IMR-90 (cell line): Measurements from ENCODE around the gene SLFN12L. TPM values are rescaled to one million over a fixed set of nuclear protein-coding genes. Genes with fewer than 3 reads are reported as not detected.

Source experiments
- ATAC-seq: fragments of 200-7000 bp; cut with Tn5 transposase; 2 replicates; pipeline ENCODE4 v1.9.1; 2020; ENCODE audit warnings: low read depth, mild to moderate bottlenecking, moderate library complexity
- BruUV-seq: library from RNA; stranded (reverse); fragments of 400-500 nt; replicated peaks from 2 replicates; lab custom pipeline; 2021; lab: Mats Ljungman, UMichigan
- CTCF ChIA-PET: fragments of 300-600 bp; formaldehyde crosslinking; extraction: SDS; loops from one replicate; lab custom pipeline; 2021; ENCODE audit warnings: antibody characterized with exemption; lab: Yijun Ruan, JAX
- POLR2A ChIA-PET: fragments of 300-600 bp; sonication (Branson Sonifier 250); formaldehyde crosslinking; loops from one replicate; lab custom pipeline; 2022; ENCODE audit warnings: antibody characterized with exemption; ENCODE audit not compliant: unreplicated experiment; lab: Charles Lee
- DNase-seq: peaks from one replicate; pipeline ENCODE4 v3.0.0; 2013
- H2AFZ ChIP-seq: replicated peaks from 2 replicates; pipeline ENCODE3; 2013; ENCODE audit warnings: low read length, mild to moderate bottlenecking; ENCODE audit not compliant: poor library complexity
- H2AK5ac ChIP-seq: 2 replicates; pipeline ENCODE4 v1.6.1; 2013; ENCODE audit warnings: low read depth, low read length, inconsistent platforms
- H2AK9ac ChIP-seq: replicated peaks from 2 replicates; pipeline ENCODE3; 2013; ENCODE audit warnings: mild to moderate bottlenecking, low read depth, low read length, moderate library complexity; ENCODE audit not compliant: poor library complexity
- H2BK120ac ChIP-seq: 2 replicates; pipeline ENCODE4 v1.6.1; 2013; ENCODE audit warnings: low read depth, low read length, inconsistent platforms
- H2BK15ac ChIP-seq: 3 replicates; pipeline ENCODE4 v1.6.1; 2013; ENCODE audit warnings: low read depth, low read length, inconsistent platforms
- H2BK20ac ChIP-seq: 2 replicates; pipeline ENCODE4 v1.6.1; 2013; ENCODE audit warnings: low read depth, mild to moderate bottlenecking, inconsistent platforms, low read length, moderate library complexity
- H2BK5ac ChIP-seq: 2 replicates; pipeline ENCODE4 v1.6.1; 2013; ENCODE audit warnings: mild to moderate bottlenecking, low read depth, low read length, inconsistent platforms; ENCODE audit not compliant: poor library complexity, severe bottlenecking
- H3K14ac ChIP-seq: replicated peaks from 2 replicates; pipeline ENCODE4 v1.6.1; 2013; ENCODE audit warnings: low read depth, low read length, inconsistent platforms
- H3K18ac ChIP-seq: 2 replicates; pipeline ENCODE4 v1.6.1; 2013; ENCODE audit warnings: low read depth, low read length, control low read depth
- H3K23ac ChIP-seq: 2 replicates; pipeline ENCODE4 v1.6.1; 2013; ENCODE audit warnings: low read depth, low read length, inconsistent platforms
- H3K27ac ChIP-seq: 2 replicates; pipeline ENCODE4 v1.5.1; 2013; ENCODE audit warnings: mild to moderate bottlenecking, control low read depth, low read length; ENCODE audit not compliant: insufficient read depth
- H3K27me3 ChIP-seq: 2 replicates; pipeline ENCODE4 v1.6.1; 2013; ENCODE audit warnings: low read length; ENCODE audit not compliant: control insufficient read depth, insufficient read depth
- H3K36me3 ChIP-seq: 2 replicates; pipeline ENCODE4 v1.6.1; 2013; ENCODE audit warnings: low read length, mixed read lengths; ENCODE audit not compliant: control insufficient read depth, insufficient read depth
- H3K4ac ChIP-seq: 2 replicates; pipeline ENCODE4 v1.6.1; 2013; ENCODE audit warnings: low read depth, low read length, inconsistent platforms
- H3K4me1 ChIP-seq: 2 replicates; pipeline ENCODE4 v1.6.1; 2013; ENCODE audit warnings: low read length, mixed read lengths; ENCODE audit not compliant: control insufficient read depth, insufficient read depth
- H3K4me2 ChIP-seq: 2 replicates; pipeline ENCODE4 v1.6.1; 2013; ENCODE audit warnings: low read depth, mild to moderate bottlenecking, control low read depth, low read length, moderate library complexity
- H3K4me3 ChIP-seq: 2 replicates; pipeline ENCODE4 v1.5.1; 2013; ENCODE audit warnings: low read depth, mild to moderate bottlenecking, control low read depth, low read length, moderate library complexity; ENCODE audit not compliant: insufficient read depth
- H3K56ac ChIP-seq: 2 replicates; pipeline ENCODE4 v1.6.1; 2013; ENCODE audit warnings: low read length, inconsistent platforms; ENCODE audit not compliant: insufficient read depth; ENCODE audit errors: extremely low read depth
- H3K79me1 ChIP-seq, 2 experiments: 2 replicates each; pipeline ENCODE4 v1.6.1; 2013; ENCODE audit warnings: low read length in 2 of 2, inconsistent platforms in 1 of 2, low read depth in 1 of 2
- H3K9ac ChIP-seq: 2 replicates; pipeline ENCODE4 v1.6.1; 2013; ENCODE audit warnings: low read depth, low read length, control low read depth
- H3K9me1 ChIP-seq: 2 replicates; pipeline ENCODE4 v1.6.1; 2013; ENCODE audit warnings: low read length, inconsistent platforms; ENCODE audit not compliant: insufficient read depth
- H3K9me3 ChIP-seq: 2 replicates; pipeline ENCODE4 v1.6.1; 2013; ENCODE audit warnings: low read length; ENCODE audit not compliant: control insufficient read depth, insufficient read depth
- H4K20me1 ChIP-seq: 2 replicates; pipeline ENCODE4 v1.6.1; 2013; ENCODE audit warnings: low read length, inconsistent platforms; ENCODE audit not compliant: insufficient read depth
- H4K5ac ChIP-seq: 2 replicates; pipeline ENCODE4 v1.6.1; 2013; ENCODE audit warnings: mild to moderate bottlenecking, low read depth, low read length, control low read depth
- H4K8ac ChIP-seq, 2 experiments: 2 replicates each; pipeline ENCODE4 v1.6.1; 2013; ENCODE audit warnings: low read depth in 2 of 2, low read length in 2 of 2, control low read depth in 1 of 2, inconsistent platforms in 1 of 2
- H4K91ac ChIP-seq: 2 replicates; pipeline ENCODE4 v1.6.1; 2013; ENCODE audit warnings: low read depth, low read length, inconsistent platforms; ENCODE audit not compliant: insufficient read depth
- BHLHE40 ChIP-seq: fragments of 150-350 bp; IDR thresholded peaks from 2 replicates; pipeline ENCODE4 v1.6.1; 2016; ENCODE audit warnings: mild to moderate bottlenecking, low read depth, low read length
- CEBPB ChIP-seq: IDR thresholded peaks from 2 replicates; pipeline ENCODE4 v1.6.1; 2012; ENCODE audit warnings: low read depth, low read length, improper control_type of control experiment
- CHD1 ChIP-seq: IDR thresholded peaks from 2 replicates; pipeline ENCODE4 v1.6.1; 2012; ENCODE audit warnings: low read depth, low read length, improper control_type of control experiment
- CTCF ChIP-seq: conservative IDR thresholded peaks from 2 replicates; pipeline ENCODE4 v1.5.1; 2012; ENCODE audit warnings: mild to moderate bottlenecking, low read depth, low read length, improper control_type of control experiment
- ELK1 ChIP-seq: fragments of 150-350 bp; IDR thresholded peaks from 2 replicates; pipeline ENCODE4 v1.6.1; 2016; ENCODE audit warnings: low read depth, mild to moderate bottlenecking, low read length, moderate library complexity, borderline replicate concordance
- FOS ChIP-seq: fragments of 150-350 bp; IDR thresholded peaks from 2 replicates; pipeline ENCODE4 v1.6.1; 2016; ENCODE audit warnings: low read depth, low read length
- MAFK ChIP-seq: IDR thresholded peaks from 2 replicates; pipeline ENCODE4 v1.6.1; 2012; ENCODE audit warnings: low read depth, low read length, improper control_type of control experiment
- MAZ ChIP-seq: IDR thresholded peaks from 2 replicates; pipeline ENCODE4 v1.6.1; 2012; ENCODE audit warnings: low read depth, mild to moderate bottlenecking, low read length, improper control_type of control experiment, moderate library complexity, borderline replicate concordance
- MXI1 ChIP-seq: IDR thresholded peaks from 2 replicates; pipeline ENCODE4 v1.6.1; 2012; ENCODE audit warnings: low read depth, mild to moderate bottlenecking, low read length, moderate library complexity, borderline replicate concordance
- NFE2L2 ChIP-seq: fragments of 150-350 bp; IDR thresholded peaks from 2 replicates; pipeline ENCODE4 v1.6.1; 2016; ENCODE audit warnings: low read depth, mild to moderate bottlenecking, low read length
- POLR2A ChIP-seq: IDR thresholded peaks from 2 replicates; pipeline ENCODE4 v1.6.1; 2012; ENCODE audit warnings: mild to moderate bottlenecking, low read depth, low read length
- RAD21 ChIP-seq: IDR thresholded peaks from 2 replicates; pipeline ENCODE4 v1.6.1; 2012; ENCODE audit warnings: low read length, improper control_type of control experiment
- RCOR1 ChIP-seq: IDR thresholded peaks from 2 replicates; pipeline ENCODE4 v1.6.1; 2012; ENCODE audit warnings: mild to moderate bottlenecking, low read length, improper control_type of control experiment; ENCODE audit not compliant: insufficient replicate concordance
- RFX5 ChIP-seq: IDR thresholded peaks from 2 replicates; pipeline ENCODE4 v1.8.0; 2012; ENCODE audit warnings: low read depth, mild to moderate bottlenecking, low read length, moderate library complexity
- SMC3 ChIP-seq: fragments of 150-350 bp; IDR thresholded peaks from 2 replicates; pipeline ENCODE4 v1.6.1; 2016; ENCODE audit warnings: low read depth, mild to moderate bottlenecking, antibody characterized with exemption, low read length, moderate library complexity
- USF2 ChIP-seq: fragments of 150-350 bp; IDR thresholded peaks from 2 replicates; pipeline ENCODE4 v1.6.1; 2017; ENCODE audit warnings: mild to moderate bottlenecking, antibody characterized with exemption, low read length, low read depth
- WGBS, 2 experiments: methylation state at CpG; one replicate each; pipeline versions ENCODE4 v1.1.5 to v1.1.7; 2013; ENCODE audit warnings: missing lambda C conversion rate in 2 of 2; ENCODE audit not compliant: insufficient read length in 1 of 2; ENCODE audit errors: extremely low coverage in 2 of 2; 5-methylcytosine and 5-hydroxymethylcytosine counted together
- dilution Hi-C: fragments of 300-500 bp; cut with HindIII; formaldehyde crosslinking; loops from one replicate; pipeline ENCODE4 v1.14.3; 2018; ENCODE audit warnings: low sequenced_read_pairs; ENCODE audit not compliant: unreplicated experiment
- in situ Hi-C: fragments of 300-500 bp; cut with MboI; formaldehyde crosslinking; loops from 3 replicates; pipeline ENCODE4 v1.14.3; 2019; ENCODE audit warnings: low sequenced_read_pairs, inconsistent platforms, mixed read lengths
- intact Hi-C: fragments of 100-400 bp; cut with micrococcal nuclease; formaldehyde crosslinking; loops from 2 replicates; pipeline ENCODE4 v1.10.0; 2022
- polyA plus RNA-seq, 3 experiments: library from polyadenylated mRNA; depleted of rRNA; stranded (reverse); fragments of >200 nt; gene quantifications; 2 replicates each; pipeline ENCODE4 v1.2.3, GENCODE V29; 2012; ENCODE audit warnings: low replicate concordance in 1 of 3
- total RNA-seq: library from RNA; depleted of rRNA; stranded (reverse); fragments of >200 nt; gene quantifications from 2 replicates; pipeline ENCODE4 v1.2.3, GENCODE V29; 2012

The SLFN12L gene
- total and polyA plus RNA-seq, 2 of the 4 experiments (the other 2 are of a cell fraction): 0.18 TPM; not detected in 1

GRCh38 chr17:35546487-35546886, 9.0 kb upstream of the SLFN12L start:
- H2BK15ac ChIP-seq: no peak overlapping the region
- no peak overlapping the region for H4K8ac ChIP-seq
- no peak overlapping the region for H3K18ac ChIP-seq
- H3K27ac ChIP-seq: no peak overlapping the region
- intact Hi-C loops: loop anchor here (10.0 kb wide), 1 partner anchor 552 kb away; no protein-coding TSS in a partner anchor
- WGBS, 2 experiments: 29% methylated on average over 1 of the region's 1 CpG; no CpG with 5 or more reads in 1 of the 2 experiments
- H3K56ac ChIP-seq: no peak overlapping the region
- no peak overlapping the region for H3K4ac ChIP-seq
- H2AFZ ChIP-seq: no peak overlapping the region
- in situ Hi-C loops: loop anchor here (25.0 kb wide), 1 partner anchor 1134 kb away; no protein-coding TSS in a partner anchor
- H3K4me1 ChIP-seq: no peaks in the 10 kb centered on the region
- CTCF ChIA-PET: no interaction called here
- no peak overlapping the region for H2BK120ac ChIP-seq
- H2AK9ac ChIP-seq: no peak overlapping the region
- H3K9ac ChIP-seq: no peak overlapping the region
- H3K36me3 ChIP-seq: no peaks in the 10 kb centered on the region
- dilution Hi-C loops: loop anchor here (25.0 kb wide), 2 partner anchors 234 to 359 kb away; partner anchors contain the start of gene SLC35G3
- TF ChIP-seq MXI1 (no peak), MAZ (no peak), FOS (no peak), USF2 (no peak), CEBPB (no peak), CTCF (no peak), CHD1 (no peak), RCOR1 (no peak), NFE2L2 (no peak), POLR2A (no peak), SMC3 (no peak), RAD21 (no peak), RFX5 (no peak), ELK1 (no peak), BHLHE40 (no peak), MAFK (no peak)
- POLR2A ChIA-PET: no interaction called here
- H3K9me1 ChIP-seq: no peaks in the 10 kb centered on the region
- ATAC-seq: no peak
- no peak overlapping the region for H3K14ac ChIP-seq
- H2BK5ac ChIP-seq: no peak overlapping the region
- H2AK5ac ChIP-seq: no peak overlapping the region
- no peak overlapping the region for H3K23ac ChIP-seq
- H4K5ac ChIP-seq: no peak overlapping the region
- H2BK20ac ChIP-seq: no peak overlapping the region
- H3K4me3 ChIP-seq: no peak overlapping the region
- no peak overlapping the region for H4K91ac ChIP-seq
- no peak for DNase-seq
- H3K4me2 ChIP-seq: no peak overlapping the region
- peaks cover 19% of the 10 kb centered on the region for H3K27me3 ChIP-seq
- no peaks in the 10 kb centered on the region for H3K9me3 ChIP-seq
- BruUV-seq: no TSS peak
- H4K20me1 ChIP-seq: no peaks in the 10 kb centered on the region
- H3K79me1 ChIP-seq: no peaks in the 10 kb centered on the region
